Measurements from ENCODE around the gene PAK3.

The PAK3 gene

DNA sequence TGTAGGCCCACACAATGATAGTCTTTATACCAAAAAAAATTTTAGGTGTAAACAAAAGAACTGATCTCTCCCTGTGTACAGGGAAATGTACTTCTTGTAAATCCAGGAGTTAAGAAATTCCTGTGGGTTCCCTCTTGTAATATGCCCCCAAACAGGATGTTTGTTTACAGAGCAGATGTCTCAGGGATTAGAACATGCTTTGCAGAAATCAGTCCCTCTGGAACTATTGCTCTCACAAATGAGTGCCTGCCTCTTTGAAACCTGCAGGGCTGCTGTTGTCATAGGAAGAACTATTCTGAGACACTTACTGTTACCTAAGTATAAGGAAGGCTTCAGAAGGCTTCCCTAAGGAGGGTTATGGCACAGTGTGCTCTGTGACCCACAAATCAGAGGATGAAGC, 35.6 kb downstream of the PAK3 start:
- no peak overlapping the region for H3K27ac ChIP-seq (ENCODE audit: low read depth, low read length)
- H3K27me3 ChIP-seq (ENCODE audit: control insufficient read depth, insufficient read depth, low read length): peaks cover 31% of the 10 kb centered on the region; the same call in 1 of the 2 replicates
- H3K36me3 ChIP-seq (ENCODE audit: control insufficient read depth, insufficient read depth, low read length): no peaks in the 10 kb centered on the region
- H3K9ac ChIP-seq (ENCODE audit: low read length): no peak overlapping the region
- H3K4me1 ChIP-seq (ENCODE audit: control insufficient read depth, insufficient read depth, low read length): no peaks in the 10 kb centered on the region
- H3K9me3 ChIP-seq (ENCODE audit: control insufficient read depth, insufficient read depth, low read depth, low read length): no peaks in the 10 kb centered on the region
- no peak overlapping the region for H3K4me3 ChIP-seq (ENCODE audit: low read depth, low read length)

DNA sequence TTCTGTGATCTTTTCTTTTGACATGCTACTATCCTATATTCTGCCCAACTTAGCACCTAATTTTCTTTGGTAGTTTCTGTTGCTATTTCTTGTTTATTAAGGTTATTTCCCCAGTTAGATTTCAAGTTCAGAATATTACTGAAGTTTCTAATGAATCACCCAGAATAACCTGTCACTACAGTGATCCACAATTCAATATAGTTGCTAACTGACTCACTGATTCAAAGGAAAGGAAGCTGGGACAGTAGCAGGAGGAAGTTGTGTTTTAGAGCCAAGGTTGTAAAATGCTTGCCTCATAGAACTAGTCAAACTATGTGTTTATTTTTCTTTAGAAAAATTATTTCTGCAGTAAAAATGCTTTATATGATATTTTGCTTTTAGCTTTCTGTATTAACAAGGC, 37.4 kb downstream of the PAK3 start:
- Histone ChIP-seq H3K4me1 (ENCODE audit: control insufficient read depth, insufficient read depth, low read length) (no peaks in the 10 kb centered on the region), H3K36me3 (ENCODE audit: control insufficient read depth, insufficient read depth, low read length) (no peaks in the 10 kb centered on the region), H3K27ac (ENCODE audit: low read depth, low read length) (no peak overlapping the region), H3K9me3 (ENCODE audit: control insufficient read depth, insufficient read depth, low read depth, low read length) (no peaks in the 10 kb centered on the region), H3K27me3 (ENCODE audit: control insufficient read depth, insufficient read depth, low read length) (peaks cover 36% of the 10 kb centered on the region; the same call in 1 of the 2 replicates), H3K4me3 (ENCODE audit: low read depth, low read length) (no peak overlapping the region), H3K9ac (ENCODE audit: low read length) (no peak overlapping the region)

DNA sequence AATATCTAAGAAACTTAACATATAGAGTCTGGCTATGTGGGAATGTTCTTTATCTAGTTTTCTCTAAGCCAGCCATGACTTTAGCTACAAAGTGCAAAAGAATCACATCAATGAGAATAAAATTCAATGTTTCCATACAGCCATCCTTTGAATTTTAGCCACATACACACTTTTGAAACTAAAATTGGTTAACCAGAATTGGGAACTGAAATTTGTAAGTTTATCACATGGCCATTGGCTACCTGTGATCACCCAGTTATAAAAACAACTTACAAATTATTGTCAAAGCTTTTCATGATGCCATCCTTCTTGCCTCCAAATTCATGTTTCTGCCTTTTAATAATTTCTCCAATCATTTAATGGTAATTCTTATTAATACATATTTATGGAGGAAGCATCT, 49.9 kb downstream of the PAK3 start:
- Histone ChIP-seq H3K27ac (ENCODE audit: low read depth, low read length) (no peak overlapping the region), H3K27me3 (ENCODE audit: control insufficient read depth, insufficient read depth, low read length) (peaks cover 11% of the 10 kb centered on the region; the same call in 1 of the 2 replicates), H3K9ac (ENCODE audit: low read length) (no peak overlapping the region), H3K36me3 (ENCODE audit: control insufficient read depth, insufficient read depth, low read length) (no peaks in the 10 kb centered on the region), H3K9me3 (ENCODE audit: control insufficient read depth, insufficient read depth, low read depth, low read length) (no peaks in the 10 kb centered on the region), H3K4me3 (ENCODE audit: low read depth, low read length) (no peak overlapping the region), H3K4me1 (ENCODE audit: control insufficient read depth, insufficient read depth, low read length) (no peaks in the 10 kb centered on the region)

DNA sequence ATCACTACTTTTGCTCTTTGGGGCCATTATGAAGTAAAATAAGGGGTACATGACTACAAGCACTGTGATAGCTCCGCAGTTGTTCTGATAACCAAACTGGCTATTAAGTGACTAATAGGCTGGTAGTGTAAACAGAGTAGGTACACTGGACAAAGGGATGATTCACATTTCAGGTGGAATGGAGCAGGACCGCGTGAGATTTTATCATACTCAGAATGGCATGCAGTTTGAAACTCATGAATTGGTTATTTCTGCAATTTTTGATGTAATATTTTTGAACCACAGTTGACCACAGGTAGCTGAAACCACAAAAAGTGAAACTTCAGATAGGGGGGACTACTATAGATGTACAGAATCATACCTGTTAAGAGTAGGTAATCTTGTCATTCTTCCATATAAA, 55.8 kb downstream of the PAK3 start:
- Histone ChIP-seq H3K27ac (ENCODE audit: low read depth, low read length) (no peak overlapping the region), H3K4me1 (ENCODE audit: control insufficient read depth, insufficient read depth, low read length) (no peaks in the 10 kb centered on the region), H3K9ac (ENCODE audit: low read length) (no peak overlapping the region), H3K27me3 (ENCODE audit: control insufficient read depth, insufficient read depth, low read length) (peaks cover 15% of the 10 kb centered on the region; the same call in 1 of the 2 replicates), H3K4me3 (ENCODE audit: low read depth, low read length) (no peak overlapping the region), H3K9me3 (ENCODE audit: control insufficient read depth, insufficient read depth, low read depth, low read length) (no peaks in the 10 kb centered on the region), H3K36me3 (ENCODE audit: control insufficient read depth, insufficient read depth, low read length) (no peaks in the 10 kb centered on the region)

DNA sequence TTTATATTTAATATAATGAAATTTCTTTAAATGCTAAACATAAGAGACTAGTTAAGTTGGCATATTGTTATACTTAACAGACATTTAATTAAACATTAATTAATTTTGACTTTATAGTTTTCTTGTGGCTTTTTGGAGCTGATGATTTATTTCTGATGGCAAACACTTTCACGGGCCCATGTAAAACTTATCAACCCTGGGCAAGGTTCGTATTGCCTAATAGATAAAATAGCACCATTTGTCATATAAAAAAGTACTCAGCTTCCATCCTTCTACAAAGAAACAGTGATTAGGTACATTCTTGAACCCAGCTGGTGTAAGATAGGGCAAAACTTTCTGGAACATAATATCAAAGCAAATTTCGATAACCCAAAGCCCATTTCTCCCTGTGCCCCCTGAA, 63.2 kb downstream of the PAK3 start:
- no peak overlapping the region for H3K4me3 ChIP-seq (ENCODE audit: low read depth, low read length)
- H3K4me1 ChIP-seq (ENCODE audit: control insufficient read depth, insufficient read depth, low read length): no peaks in the 10 kb centered on the region
- no peak overlapping the region for H3K27ac ChIP-seq (ENCODE audit: low read depth, low read length)
- H3K36me3 ChIP-seq (ENCODE audit: control insufficient read depth, insufficient read depth, low read length): no peaks in the 10 kb centered on the region
- 0 out of 2 replicates have a peak, but pooled peaks cover 3% of the 10 kb centered on the region for H3K9me3 ChIP-seq (ENCODE audit: control insufficient read depth, insufficient read depth, low read depth, low read length)
- H3K9ac ChIP-seq (ENCODE audit: low read length): no peak overlapping the region
- peaks cover 14% of the 10 kb centered on the region; the same call in 1 of the 2 replicates for H3K27me3 ChIP-seq (ENCODE audit: control insufficient read depth, insufficient read depth, low read length)

DNA sequence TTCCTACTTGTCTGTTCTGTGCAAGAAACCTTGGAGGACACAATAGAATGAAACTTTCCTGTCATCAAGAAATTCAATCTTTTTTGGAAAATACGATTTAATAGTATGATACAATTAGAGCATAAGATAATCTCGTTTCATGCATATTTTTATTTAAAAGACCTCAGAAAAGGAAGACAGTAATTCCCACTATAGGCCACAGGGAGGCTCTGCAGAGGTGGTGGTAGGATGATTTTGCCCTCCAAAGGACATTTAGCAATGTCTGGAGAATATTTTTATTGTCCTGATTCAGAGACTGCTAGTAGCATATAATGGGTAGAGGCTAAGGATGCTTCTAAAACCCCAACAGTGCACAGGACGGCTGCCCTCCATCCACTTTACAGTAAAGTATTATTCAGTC, 68.7 kb downstream of the PAK3 start:
- no peak overlapping the region for H3K4me3 ChIP-seq (ENCODE audit: low read depth, low read length)
- no peak overlapping the region for H3K9ac ChIP-seq (ENCODE audit: low read length)
- no peaks in the 10 kb centered on the region; the same call in 1 of the 2 replicates for H3K27me3 ChIP-seq (ENCODE audit: control insufficient read depth, insufficient read depth, low read length)
- no peak overlapping the region for H3K27ac ChIP-seq (ENCODE audit: low read depth, low read length)
- H3K9me3 ChIP-seq (ENCODE audit: control insufficient read depth, insufficient read depth, low read depth, low read length): 0 out of 2 replicates have a peak, but pooled peaks cover 3% of the 10 kb centered on the region
- H3K4me1 ChIP-seq (ENCODE audit: control insufficient read depth, insufficient read depth, low read length): no peaks in the 10 kb centered on the region
- no peaks in the 10 kb centered on the region for H3K36me3 ChIP-seq (ENCODE audit: control insufficient read depth, insufficient read depth, low read length)

DNA sequence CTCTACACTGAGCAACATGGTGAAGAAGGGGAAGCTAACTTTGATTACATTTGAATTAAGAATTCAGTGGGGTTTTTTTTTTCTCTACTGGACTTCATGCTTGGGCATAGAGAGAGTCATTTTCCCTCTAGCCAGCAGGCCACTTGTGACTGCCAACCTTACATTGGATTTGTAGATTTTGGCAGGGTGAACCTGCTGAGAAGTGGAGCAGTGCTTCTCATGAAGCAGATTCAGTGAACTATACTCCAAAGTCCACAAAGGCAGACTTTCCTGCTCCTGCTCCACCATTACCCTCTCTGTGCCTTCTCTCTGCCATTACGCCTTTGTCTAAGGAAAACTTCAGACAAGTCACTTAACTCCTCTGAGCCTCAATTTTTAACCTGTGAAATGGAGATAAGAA, 69.9 kb downstream of the PAK3 start:
- Histone ChIP-seq H3K9ac (ENCODE audit: low read length) (no peak overlapping the region), H3K9me3 (ENCODE audit: control insufficient read depth, insufficient read depth, low read depth, low read length) (0 out of 2 replicates have a peak, but pooled peaks cover 3% of the 10 kb centered on the region), H3K27ac (ENCODE audit: low read depth, low read length) (no peak overlapping the region), H3K4me1 (ENCODE audit: control insufficient read depth, insufficient read depth, low read length) (no peaks in the 10 kb centered on the region), H3K27me3 (ENCODE audit: control insufficient read depth, insufficient read depth, low read length) (no peaks in the 10 kb centered on the region; the same call in 1 of the 2 replicates), H3K36me3 (ENCODE audit: control insufficient read depth, insufficient read depth, low read length) (no peaks in the 10 kb centered on the region), H3K4me3 (ENCODE audit: low read depth, low read length) (no peak overlapping the region)

DNA sequence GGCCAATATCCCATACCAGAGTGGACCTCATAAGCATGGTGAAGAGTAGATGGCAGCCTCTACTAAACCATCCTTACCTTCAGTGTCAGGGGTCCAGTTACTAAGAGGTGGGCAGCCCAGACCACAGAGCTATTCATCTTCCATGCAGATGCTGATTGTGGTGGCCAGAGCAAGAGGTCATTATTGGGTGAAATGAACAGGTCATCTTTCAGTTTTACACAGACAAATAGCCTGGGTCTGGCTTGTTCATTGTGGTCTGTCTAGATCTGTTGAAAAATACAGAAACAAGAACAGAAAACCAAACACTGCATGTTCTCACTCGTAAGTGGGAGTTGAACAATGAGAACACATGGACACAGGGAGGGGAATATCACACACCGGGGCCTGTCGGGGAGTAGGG, 71.3 kb downstream of the PAK3 start:
- Histone ChIP-seq H3K9me3 (ENCODE audit: control insufficient read depth, insufficient read depth, low read depth, low read length) (no peaks in the 10 kb centered on the region), H3K27ac (ENCODE audit: low read depth, low read length) (no peak overlapping the region), H3K36me3 (ENCODE audit: control insufficient read depth, insufficient read depth, low read length) (no peaks in the 10 kb centered on the region), H3K9ac (ENCODE audit: low read length) (no peak overlapping the region), H3K27me3 (ENCODE audit: control insufficient read depth, insufficient read depth, low read length) (no peaks in the 10 kb centered on the region; the same call in 1 of the 2 replicates), H3K4me3 (ENCODE audit: low read depth, low read length) (no peak overlapping the region), H3K4me1 (ENCODE audit: control insufficient read depth, insufficient read depth, low read length) (no peaks in the 10 kb centered on the region)

DNA sequence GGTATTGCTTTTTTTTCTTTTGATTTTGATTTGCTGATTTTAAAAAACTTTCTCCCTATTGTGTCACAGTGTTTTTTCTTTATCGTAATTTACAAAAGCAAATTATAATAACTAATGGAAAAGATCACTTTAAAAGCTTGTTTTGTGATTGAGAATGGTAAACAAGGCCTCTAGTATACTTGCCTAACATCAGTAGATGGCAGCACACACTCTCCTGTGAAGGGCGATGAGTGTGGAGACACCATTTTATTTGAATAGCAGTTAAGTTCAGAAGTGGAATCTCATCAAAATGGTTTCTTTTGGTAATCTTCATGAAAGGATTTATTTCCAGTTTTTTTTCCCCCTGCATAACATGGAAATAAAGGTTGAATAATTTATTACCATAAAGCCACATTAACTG, 72.3 kb downstream of the PAK3 start:
- Histone ChIP-seq H3K4me3 (ENCODE audit: low read depth, low read length) (no peak overlapping the region), H3K9me3 (ENCODE audit: control insufficient read depth, insufficient read depth, low read depth, low read length) (no peaks in the 10 kb centered on the region), H3K9ac (ENCODE audit: low read length) (no peak overlapping the region), H3K27ac (ENCODE audit: low read depth, low read length) (no peak overlapping the region), H3K36me3 (ENCODE audit: control insufficient read depth, insufficient read depth, low read length) (no peaks in the 10 kb centered on the region), H3K4me1 (ENCODE audit: control insufficient read depth, insufficient read depth, low read length) (no peaks in the 10 kb centered on the region), H3K27me3 (ENCODE audit: control insufficient read depth, insufficient read depth, low read length) (no peaks in the 10 kb centered on the region; the same call in 1 of the 2 replicates)

DNA sequence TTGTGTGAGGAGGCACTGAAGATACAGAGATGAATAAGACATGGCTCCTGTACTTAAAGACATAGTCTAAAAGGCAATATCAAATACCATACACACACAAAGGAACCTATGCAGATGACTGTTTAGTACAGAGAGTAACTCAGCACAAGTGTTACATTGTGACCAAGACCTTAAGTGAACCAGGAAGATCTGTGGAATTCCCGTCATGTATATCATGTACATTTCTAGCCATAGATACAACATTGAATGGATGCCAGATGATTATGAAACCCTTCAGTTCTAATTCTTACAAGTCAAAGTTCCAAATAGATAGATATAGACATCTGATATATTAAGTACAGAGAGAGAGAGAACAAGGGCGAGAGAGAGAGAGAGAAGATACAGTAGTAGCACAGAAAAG, 73.2 kb downstream of the PAK3 start:
- Histone ChIP-seq H3K9ac (ENCODE audit: low read length) (no peak overlapping the region), H3K36me3 (ENCODE audit: control insufficient read depth, insufficient read depth, low read length) (no peaks in the 10 kb centered on the region), H3K4me1 (ENCODE audit: control insufficient read depth, insufficient read depth, low read length) (no peaks in the 10 kb centered on the region), H3K9me3 (ENCODE audit: control insufficient read depth, insufficient read depth, low read depth, low read length) (no peaks in the 10 kb centered on the region), H3K27ac (ENCODE audit: low read depth, low read length) (no peak overlapping the region), H3K4me3 (ENCODE audit: low read depth, low read length) (no peak overlapping the region), H3K27me3 (ENCODE audit: control insufficient read depth, insufficient read depth, low read length) (no peaks in the 10 kb centered on the region; the same call in 1 of the 2 replicates)

DNA sequence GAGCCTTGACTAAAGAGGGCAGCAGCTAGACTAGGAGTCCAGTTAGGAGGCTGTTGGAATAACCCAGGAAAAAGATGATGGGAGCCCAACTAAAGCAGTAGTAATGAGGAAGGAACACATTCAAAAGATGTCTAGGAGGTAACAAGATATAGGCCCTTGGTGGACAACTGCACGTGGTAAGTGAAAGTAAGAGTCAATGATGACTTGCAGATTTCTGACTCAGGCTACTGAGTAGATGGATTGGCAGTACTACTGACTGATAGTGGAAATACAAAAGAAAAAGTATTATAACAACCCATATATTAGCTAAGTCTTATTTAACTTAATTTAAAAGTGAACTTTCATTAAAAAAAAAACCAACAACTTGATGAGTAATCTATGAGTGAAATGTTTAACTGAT, 74.0 kb downstream of the PAK3 start:
- H3K36me3 ChIP-seq (ENCODE audit: control insufficient read depth, insufficient read depth, low read length): no peaks in the 10 kb centered on the region
- no peak overlapping the region for H3K27ac ChIP-seq (ENCODE audit: low read depth, low read length)
- H3K27me3 ChIP-seq (ENCODE audit: control insufficient read depth, insufficient read depth, low read length): no peaks in the 10 kb centered on the region; the same call in 1 of the 2 replicates
- H3K4me1 ChIP-seq (ENCODE audit: control insufficient read depth, insufficient read depth, low read length): no peaks in the 10 kb centered on the region
- no peak overlapping the region for H3K4me3 ChIP-seq (ENCODE audit: low read depth, low read length)
- H3K9ac ChIP-seq (ENCODE audit: low read length): no peak overlapping the region
- no peaks in the 10 kb centered on the region for H3K9me3 ChIP-seq (ENCODE audit: control insufficient read depth, insufficient read depth, low read depth, low read length)
